ENCODE results near the gene SLC4A4. TPM values are rescaled to one million over a fixed set of nuclear protein-coding genes. Genes with fewer than 3 reads are reported as not detected.
A peak's percentile ranks its signal among the peaks of the same experiment; 100 is the strongest.

The SLC4A4 gene
- total RNA-seq, 1 experiment from 2014 or later: not detected

DNA sequence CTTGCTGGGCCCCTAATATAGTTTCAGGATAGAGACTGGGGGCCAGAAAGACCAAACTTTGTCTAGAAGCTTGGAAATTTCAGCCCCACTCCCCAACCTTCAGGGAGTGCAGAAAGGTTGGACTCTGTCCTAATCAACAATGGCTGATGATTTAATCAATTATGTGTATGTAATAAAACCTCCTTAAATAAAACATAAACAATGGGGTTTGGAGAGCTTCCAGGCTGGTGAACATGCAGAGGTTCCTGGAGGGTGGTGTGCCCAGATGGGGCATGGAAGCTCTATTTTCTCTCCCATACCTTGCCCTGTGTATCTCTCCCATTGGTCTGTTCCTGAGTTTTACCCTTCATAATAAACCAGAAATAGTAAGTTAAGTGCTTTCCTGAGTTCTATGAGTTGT, 270.8 kb downstream of the SLC4A4 start:
- no TSS peak for BruUV-seq (replicated peaks)
- ChIA-PET POLR2A (no interaction called here), CTCF (interaction anchor here (0.6 kb wide), 1 partner anchor 960 kb away, joined by 3 read pairs; no protein-coding TSS in a partner anchor)
- peaks cover 8% of the 10 kb centered on the region for H3K9me3 Mint-ChIP-seq (ENCODE audit: unreplicated experiment)
- H3K4me1 Mint-ChIP-seq (ENCODE audit: insufficient read depth, unreplicated experiment): peaks cover 12% of the 10 kb centered on the region
- intact Hi-C loops (cut with micrococcal nuclease): no loop called here
- no peaks in the 10 kb centered on the region for H3K27me3 Mint-ChIP-seq (ENCODE audit: insufficient read depth, unreplicated experiment)
- no peak overlapping the region for H3K27ac Mint-ChIP-seq (ENCODE audit: low read depth, unreplicated experiment)
- H3K36me3 Mint-ChIP-seq (ENCODE audit: insufficient read depth, unreplicated experiment): no peaks in the 10 kb centered on the region
- TF ChIP-seq, protein P1, sequence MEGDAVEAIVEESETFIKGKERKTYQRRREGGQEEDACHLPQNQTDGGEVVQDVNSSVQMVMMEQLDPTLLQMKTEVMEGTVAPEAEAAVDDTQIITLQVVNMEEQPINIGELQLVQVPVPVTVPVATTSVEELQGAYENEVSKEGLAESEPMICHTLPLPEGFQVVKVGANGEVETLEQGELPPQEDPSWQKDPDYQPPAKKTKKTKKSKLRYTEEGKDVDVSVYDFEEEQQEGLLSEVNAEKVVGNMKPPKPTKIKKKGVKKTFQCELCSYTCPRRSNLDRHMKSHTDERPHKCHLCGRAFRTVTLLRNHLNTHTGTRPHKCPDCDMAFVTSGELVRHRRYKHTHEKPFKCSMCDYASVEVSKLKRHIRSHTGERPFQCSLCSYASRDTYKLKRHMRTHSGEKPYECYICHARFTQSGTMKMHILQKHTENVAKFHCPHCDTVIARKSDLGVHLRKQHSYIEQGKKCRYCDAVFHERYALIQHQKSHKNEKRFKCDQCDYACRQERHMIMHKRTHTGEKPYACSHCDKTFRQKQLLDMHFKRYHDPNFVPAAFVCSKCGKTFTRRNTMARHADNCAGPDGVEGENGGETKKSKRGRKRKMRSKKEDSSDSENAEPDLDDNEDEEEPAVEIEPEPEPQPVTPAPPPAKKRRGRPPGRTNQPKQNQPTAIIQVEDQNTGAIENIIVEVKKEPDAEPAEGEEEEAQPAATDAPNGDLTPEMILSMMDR (IDR thresholded peaks at IDR 0.05; ENCODE audit: unreplicated experiment): no peak
- H3K4me3 Mint-ChIP-seq (ENCODE audit: unreplicated experiment): no peak overlapping the region
- peak; percentile 49 for DNase-seq (ENCODE audit: unreplicated experiment)

DNA sequence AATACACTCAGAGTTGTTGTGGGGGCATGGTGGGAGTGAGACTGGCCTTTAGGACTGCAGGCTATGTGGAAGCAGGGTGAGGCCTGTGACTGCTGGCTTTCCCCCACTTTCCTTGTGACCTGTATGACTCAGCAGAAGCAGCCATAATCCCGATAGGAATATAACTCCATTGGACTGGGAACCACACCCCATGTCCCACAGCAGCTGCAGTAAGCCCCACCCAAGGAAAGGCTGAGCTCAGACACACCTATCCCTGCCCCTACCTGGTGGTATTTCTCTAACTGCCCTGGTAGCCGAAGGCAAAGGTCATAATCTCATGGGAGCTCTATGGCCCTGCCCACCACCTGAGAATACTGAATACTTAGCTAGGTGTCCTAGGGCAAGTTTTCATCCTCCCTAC, 275.8 kb downstream of the SLC4A4 start:
- Mint-ChIP-seq H3K36me3 (ENCODE audit: insufficient read depth, unreplicated experiment) (no peaks in the 10 kb centered on the region), H3K27me3 (ENCODE audit: insufficient read depth, unreplicated experiment) (no peaks in the 10 kb centered on the region), H3K4me1 (ENCODE audit: insufficient read depth, unreplicated experiment) (no peaks in the 10 kb centered on the region), H3K4me3 (ENCODE audit: unreplicated experiment) (no peak overlapping the region), H3K9me3 (ENCODE audit: unreplicated experiment) (no peaks in the 10 kb centered on the region), H3K27ac (ENCODE audit: low read depth, unreplicated experiment) (no peak overlapping the region)
- BruUV-seq (replicated peaks): no TSS peak
- TF ChIP-seq, protein P1 (IDR thresholded peaks at IDR 0.05; ENCODE audit: unreplicated experiment): no peak
- intact Hi-C loops (cut with micrococcal nuclease): no loop called here
- DNase-seq (ENCODE audit: unreplicated experiment): peak; percentile 14
- POLR2A ChIA-PET: no interaction called here
- CTCF ChIA-PET: interaction anchor here (0.6 to 0.7 kb wide), 3 partner anchors 26 to 1350 kb away, joined by 3 read pairs; no protein-coding TSS in a partner anchor

DNA sequence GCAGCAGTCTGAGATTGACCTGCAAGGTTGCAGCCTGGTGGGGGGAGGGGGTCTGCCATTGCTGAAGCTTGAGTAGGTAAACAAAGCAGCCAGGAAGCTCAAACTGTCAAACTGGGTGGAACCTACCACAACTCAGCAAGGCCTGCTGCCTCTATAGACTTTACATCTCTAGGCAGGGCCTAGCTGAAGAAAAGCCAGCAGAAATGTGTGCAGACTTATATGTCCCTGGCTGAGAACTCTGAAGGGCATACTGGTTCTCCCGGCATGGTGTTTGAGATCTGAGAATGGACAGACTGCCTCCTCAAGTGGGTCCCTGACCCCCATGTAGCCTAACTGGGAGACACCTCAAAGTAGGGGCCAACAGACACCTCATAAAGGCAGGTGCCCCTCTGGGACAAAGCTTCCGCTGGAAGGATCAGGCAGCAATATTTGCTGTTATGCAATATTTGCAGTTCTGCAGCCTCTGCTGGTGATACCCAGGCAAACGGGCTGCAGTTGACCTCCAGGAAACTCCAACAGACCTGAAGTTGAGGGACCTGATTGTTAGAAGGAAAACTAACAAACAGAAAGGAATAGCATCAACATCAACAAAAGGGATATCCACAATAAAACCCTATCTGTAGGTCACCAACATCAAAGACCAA, 277.5 kb downstream of the SLC4A4 start:
- no peak for DNase-seq (ENCODE audit: unreplicated experiment)
- intact Hi-C loops (cut with micrococcal nuclease): no loop called here
- Mint-ChIP-seq H3K4me3 (ENCODE audit: unreplicated experiment) (no peak overlapping the region), H3K4me1 (ENCODE audit: insufficient read depth, unreplicated experiment) (no peaks in the 10 kb centered on the region), H3K36me3 (ENCODE audit: insufficient read depth, unreplicated experiment) (no peaks in the 10 kb centered on the region), H3K9me3 (ENCODE audit: unreplicated experiment) (peaks cover 8% of the 10 kb centered on the region), H3K27me3 (ENCODE audit: insufficient read depth, unreplicated experiment) (no peaks in the 10 kb centered on the region), H3K27ac (ENCODE audit: low read depth, unreplicated experiment) (no peak overlapping the region)
- TF ChIP-seq, protein P1 (IDR thresholded peaks at IDR 0.05; ENCODE audit: unreplicated experiment): no peak
- BruUV-seq (replicated peaks): no TSS peak
- ChIA-PET CTCF (no interaction called here), POLR2A (interaction anchor here (1.3 kb wide), 1 partner anchor 21 kb away, joined by 3 read pairs; no protein-coding TSS in a partner anchor)
